GM13976 (cell line): ENCODE measurements around the gene HTR4.

Experiments
- DNase-seq: peaks from one replicate; pipeline ENCODE4 v3.0.0; 2012; ENCODE audit warnings: low spot score
- CTCF ChIP-seq: IDR thresholded peaks from 2 replicates; pipeline ENCODE4 v1.5.1; 2012; ENCODE audit warnings: borderline replicate concordance, mild to moderate bottlenecking; ENCODE audit not compliant: insufficient read depth; ENCODE audit errors: extremely low read depth, missing control alignments, control extremely low read depth
- in situ Hi-C: fragments of 300-500 bp; cut with MboI; formaldehyde crosslinking; loops from one replicate; pipeline ENCODE4 v1.12.0; 2022; ENCODE audit warnings: low sequenced_read_pairs, mixed read lengths, inconsistent platforms; ENCODE audit not compliant: unreplicated experiment

The HTR4 gene

GRCh38 chr5:148586796-148587195 is 67.5 kb downstream of the HTR4 start:
- in situ Hi-C loops, result no loop called here
- no peak for DNase-seq
- no peak for TF ChIP-seq CTCF

GRCh38 chr5:148585988-148586387 is 68.3 kb downstream of the HTR4 start:
- no peak for TF ChIP-seq CTCF
- in situ Hi-C loops, result no loop called here
- DNase-seq, result no peak

- in situ Hi-C loops, result no loop called here
- no peak for TF ChIP-seq CTCF
- no peak for DNase-seq
Observed at GRCh38 chr5:148584103-148584502, 70.2 kb downstream of the HTR4 start.

DNA sequence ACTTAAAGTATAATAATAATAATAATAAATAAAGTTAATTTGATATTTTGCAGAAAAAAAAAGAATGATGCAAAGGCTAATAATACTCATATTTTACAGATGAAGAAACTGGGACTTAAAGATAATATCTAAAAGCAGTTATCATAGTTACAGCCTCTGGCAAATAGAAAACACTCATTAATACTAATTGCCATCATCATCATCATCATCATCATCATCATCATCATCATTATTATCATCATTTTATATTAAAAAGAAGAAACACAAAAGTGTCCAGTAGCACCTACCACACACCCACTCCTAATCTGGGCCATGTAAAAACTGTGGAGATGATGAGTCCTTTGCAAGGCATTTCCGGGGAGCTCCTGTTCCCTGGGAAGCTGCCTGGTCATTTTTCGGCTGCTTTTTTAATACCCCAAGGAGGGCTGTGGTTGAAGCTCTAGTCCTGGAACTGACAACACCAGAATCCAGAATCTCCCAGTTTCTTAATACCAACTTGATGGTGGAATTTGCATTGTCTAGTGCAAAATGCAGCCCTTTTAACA is 70.8 kb downstream of the HTR4 start:
- in situ Hi-C loops, result no loop called here
- DNase-seq, result no peak
- TF ChIP-seq CTCF, result no peak

- no peak for DNase-seq
- in situ Hi-C loops, result no loop called here
- no peak for TF ChIP-seq CTCF
Observed at GRCh38 chr5:148574167-148574566, 80.2 kb downstream of the HTR4 start.

- no peak for DNase-seq
- in situ Hi-C loops, result no loop called here
- no peak for TF ChIP-seq CTCF
Observed at GRCh38 chr5:148573374-148573773, 81.0 kb downstream of the HTR4 start.

DNA sequence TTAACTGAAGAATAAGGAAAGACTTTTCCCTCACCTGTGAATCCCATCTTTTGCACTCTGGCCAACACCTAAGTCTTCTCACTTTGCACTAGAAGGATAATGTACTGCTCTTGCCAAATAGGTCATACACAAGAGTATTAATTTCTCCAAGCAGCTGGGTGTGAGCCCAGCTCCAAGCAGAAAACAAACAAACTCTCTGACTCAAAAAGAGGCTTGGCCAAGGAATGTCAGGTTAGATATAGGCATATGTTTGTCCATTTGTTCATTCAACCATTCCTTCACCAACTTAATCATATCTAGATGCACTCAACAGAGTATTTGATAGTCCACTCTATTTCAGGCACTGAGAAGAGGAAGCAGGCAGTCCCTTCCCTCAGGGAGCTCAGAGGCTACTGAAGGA is 84.4 kb downstream of the HTR4 start:
- TF ChIP-seq CTCF, result no peak
- in situ Hi-C loops, result no loop called here
- no peak for DNase-seq
